H1 (cell line): ENCODE data around the gene TCF19. TPM values are rescaled to one million over a fixed set of nuclear protein-coding genes. Genes with fewer than 3 reads are reported as not detected.
"Not testable (repeated sequence)": the region's sequence is repeated elsewhere in the genome, so short reads cannot be mapped to it uniquely, and the experiment has no call there.

Experiments used
- CTCF ChIA-PET: fragments of 300-600 bp; sonication (Branson Sonifier 250); formaldehyde crosslinking; loops from one replicate; lab custom pipeline; 2021; ENCODE audit not compliant: partially characterized antibody; lab: Charles Lee
- POLR2A ChIA-PET: fragments of 300-600 bp; sonication (Branson Sonifier 250); formaldehyde crosslinking; loops from one replicate; lab custom pipeline; 2021; ENCODE audit warnings: inconsistent platforms; ENCODE audit not compliant: partially characterized antibody; lab: Charles Lee
- DNase-seq, 2 experiments: peaks; one replicate each; pipeline versions ENCODE4 v3.0.0 to v3.0.0-alpha.2; 2010 to 2022; ENCODE audit warnings: low spot score in 2 of 2, low read depth in 1 of 2, mixed read lengths in 1 of 2
- FAIRE-seq: peaks from 2 replicates; lab custom pipeline; 2011; peaks lifted over from hg19 to GRCh38; lab: Jason Lieb, UNC
- H2AFZ ChIP-seq: 2 replicates; pipeline ENCODE4 v1.8.1; 2012; ENCODE audit warnings: low read length, inconsistent platforms
- H2AK5ac ChIP-seq: 2 replicates; pipeline ENCODE4 v1.6.1; 2013; ENCODE audit warnings: low read depth, low read length
- H2BK120ac ChIP-seq: replicated peaks from 2 replicates; pipeline ENCODE3; 2013; ENCODE audit warnings: low read depth, low read length, inconsistent platforms
- H2BK12ac ChIP-seq: 2 replicates; pipeline ENCODE4 v1.6.1; 2013; ENCODE audit warnings: low read depth, low read length
- H2BK15ac ChIP-seq: 2 replicates; pipeline ENCODE4 v1.6.1; 2013; ENCODE audit warnings: low read length
- H2BK20ac ChIP-seq: 2 replicates; pipeline ENCODE4 v1.6.1; 2013; ENCODE audit warnings: low read length
- H2BK5ac ChIP-seq: 2 replicates; pipeline ENCODE4 v1.6.1; 2013; ENCODE audit warnings: low read depth, low read length
- H3K14ac ChIP-seq: 2 replicates; pipeline ENCODE4 v1.6.1; 2013; ENCODE audit warnings: inconsistent platforms; ENCODE audit not compliant: insufficient read length
- H3K18ac ChIP-seq: 2 replicates; pipeline ENCODE4 v1.6.1; 2013; ENCODE audit warnings: low read length; ENCODE audit errors: extremely low read depth
- H3K23ac ChIP-seq: 2 replicates; pipeline ENCODE4 v1.6.1; 2013; ENCODE audit warnings: inconsistent platforms; ENCODE audit not compliant: insufficient read length
- H3K23me2 ChIP-seq: 2 replicates; pipeline ENCODE4 v1.6.1; 2013; ENCODE audit warnings: low read depth, low read length
- H3K27ac ChIP-seq: 2 replicates; pipeline ENCODE4 v1.6.1; 2011; ENCODE audit warnings: low read depth, low read length, inconsistent platforms
- H3K27me3 ChIP-seq, 4 experiments: replicated peaks in 1 of 4; 1 replicate in 1 of 4; 2 replicates in 3 of 4; pipeline versions ENCODE4 v1.6.1 to v1.8.1; 2011 to 2013; ENCODE audit warnings: low read length in 3 of 4, mild to moderate bottlenecking in 3 of 4, inconsistent platforms in 2 of 4, mixed read lengths in 2 of 4, moderate library complexity in 1 of 4; ENCODE audit not compliant: control insufficient read depth in 3 of 4, insufficient read depth in 3 of 4; ENCODE audit errors: extremely low read depth in 1 of 4
- H3K36me3 ChIP-seq, 4 experiments: 2 replicates each; pipeline versions ENCODE4 v1.6.1 to v1.8.1; 2011 to 2013; ENCODE audit warnings: mild to moderate bottlenecking in 4 of 4, low read length in 3 of 4, moderate library complexity in 2 of 4, control low read depth in 1 of 4, inconsistent platforms in 1 of 4; ENCODE audit not compliant: insufficient read depth in 4 of 4, control insufficient read depth in 2 of 4
- H3K4ac ChIP-seq: replicated peaks from 2 replicates; pipeline ENCODE3; 2013; ENCODE audit warnings: low read length, low read depth, mixed read lengths, inconsistent platforms; ENCODE audit not compliant: insufficient read length
- H3K4me1 ChIP-seq, 4 experiments: replicated peaks in 1 of 4; 1 replicate in 1 of 4; 2 replicates in 3 of 4; pipeline versions ENCODE4 v1.6.1 to v1.8.1; 2011 to 2013; ENCODE audit warnings: low read length in 3 of 4, inconsistent platforms in 2 of 4, mixed read lengths in 1 of 4; ENCODE audit not compliant: insufficient read depth in 4 of 4, control insufficient read depth in 3 of 4
- H3K4me2 ChIP-seq, 2 experiments: 2 replicates each; pipeline versions ENCODE4 v1.6.1 to v1.8.1; 2011 to 2013; ENCODE audit warnings: low read depth in 2 of 2, low read length in 2 of 2, control low read depth in 1 of 2, inconsistent platforms in 1 of 2, mild to moderate bottlenecking in 1 of 2; ENCODE audit not compliant: insufficient read depth in 1 of 2
- H3K4me3 ChIP-seq, 4 experiments: fragments of 200-600, 300-600 bp in 1 of 4; sonication (generic), shearing (Covaris generic), sonication (Bioruptor Twin) in 1 of 4; 2 replicates each; pipeline versions ENCODE4 v1.5.1 to v1.8.1; 2011 to 2016; ENCODE audit warnings: low read length in 4 of 4, low read depth in 3 of 4, control low read depth in 2 of 4, inconsistent platforms in 2 of 4, mild to moderate bottlenecking in 2 of 4, mixed read lengths in 1 of 4, moderate library complexity in 1 of 4; ENCODE audit not compliant: insufficient read depth in 2 of 4; ENCODE audit errors: extremely low read depth in 1 of 4
- H3K56ac ChIP-seq: replicated peaks from 2 replicates; pipeline ENCODE3; 2013; ENCODE audit warnings: low read depth, mild to moderate bottlenecking, mixed read lengths, low read length, inconsistent platforms; ENCODE audit not compliant: insufficient read length
- H3K79me1 ChIP-seq: 2 replicates; pipeline ENCODE4 v1.6.1; 2013; ENCODE audit warnings: low read depth, low read length, control low read depth
- H3K79me2 ChIP-seq, 2 experiments: 2 replicates each; pipeline versions ENCODE4 v1.6.1 to v1.8.1; 2012 to 2013; ENCODE audit warnings: low read length in 2 of 2, mild to moderate bottlenecking in 2 of 2, inconsistent platforms in 1 of 2; ENCODE audit not compliant: insufficient read depth in 2 of 2, control insufficient read depth in 1 of 2
- H3K9ac ChIP-seq, 4 experiments: replicated peaks in 1 of 4; 1 replicate in 1 of 4; 2 replicates in 3 of 4; pipeline versions ENCODE4 v1.6.1 to v1.8.1; 2011 to 2013; ENCODE audit warnings: low read depth in 3 of 4, low read length in 3 of 4, control low read depth in 2 of 4, mild to moderate bottlenecking in 2 of 4, moderate library complexity in 2 of 4, inconsistent platforms in 1 of 4; ENCODE audit errors: extremely low read depth in 1 of 4
- H3K9me3 ChIP-seq, 2 experiments: 2 replicates each; pipeline versions ENCODE4 v1.6.1 to v1.8.1; 2012 to 2013; ENCODE audit warnings: mild to moderate bottlenecking in 2 of 2, moderate library complexity in 2 of 2, control low read depth in 1 of 2, inconsistent platforms in 1 of 2, low read depth in 1 of 2, low read length in 1 of 2, mixed read lengths in 1 of 2; ENCODE audit not compliant: insufficient read depth in 2 of 2
- H4K20me1 ChIP-seq, 2 experiments: replicated peaks in 1 of 2; 2 replicates each; pipeline versions ENCODE3 to v1.8.1; 2011 to 2013; ENCODE audit warnings: inconsistent platforms in 2 of 2, low read length in 2 of 2, mild to moderate bottlenecking in 1 of 2; ENCODE audit not compliant: insufficient read depth in 2 of 2, control insufficient read depth in 1 of 2
- H4K5ac ChIP-seq: 2 replicates; pipeline ENCODE4 v1.6.1; 2013; ENCODE audit warnings: low read length, low read depth, mixed read lengths, inconsistent platforms; ENCODE audit not compliant: insufficient read length
- H4K8ac ChIP-seq: 2 replicates; pipeline ENCODE4 v1.8.0; 2013; ENCODE audit warnings: mild to moderate bottlenecking, moderate library complexity, low read length, inconsistent platforms; ENCODE audit not compliant: insufficient read depth; ENCODE audit errors: extremely low read depth
- H4K91ac ChIP-seq: replicated peaks from 2 replicates; pipeline ENCODE3; 2013; ENCODE audit warnings: low read length, mixed read lengths, inconsistent platforms; ENCODE audit not compliant: insufficient read length
- PHF8 ChIP-seq: fragments of 200-600 bp; sonication (generic); conservative IDR thresholded peaks from 2 replicates; pipeline ENCODE4 v1.7.1; 2012; ENCODE audit warnings: low read depth, mild to moderate bottlenecking, inconsistent platforms, low read length, moderate library complexity
- POLR2A ChIP-seq, 2 experiments: IDR thresholded peaks; 1 replicate in 1 of 2; 2 replicates in 1 of 2; pipeline ENCODE4 v1.6.1; 2011; ENCODE audit warnings: low read depth in 2 of 2, low read length in 2 of 2, mild to moderate bottlenecking in 2 of 2; ENCODE audit errors: control extremely low read depth in 1 of 2
- SAP30 ChIP-seq: fragments of 300-600 bp; sonication (generic); IDR thresholded peaks from 2 replicates; pipeline ENCODE4 v1.7.1; 2012; ENCODE audit warnings: low read length, moderate library complexity, mild to moderate bottlenecking, inconsistent platforms; ENCODE audit not compliant: insufficient read depth, insufficient replicate concordance
- TAF1 ChIP-seq: IDR thresholded peaks from 2 replicates; pipeline ENCODE4 v1.6.1; 2011; ENCODE audit warnings: mild to moderate bottlenecking, low read depth, low read length
- WGBS, 2 experiments: shearing (Covaris generic) in 1 of 2; methylation state at CpG; one replicate each; pipeline versions ENCODE4 v1.1.6 to v1.1.7; 2013 to 2015; ENCODE audit warnings: low lambda C conversion rate in 2 of 2, mixed read lengths in 2 of 2, inconsistent platforms in 1 of 2, low coverage in 1 of 2, missing lambda C conversion rate in 1 of 2; ENCODE audit not compliant: insufficient replicate concordance in 2 of 2, insufficient coverage in 1 of 2, insufficient read length in 1 of 2; ENCODE audit errors: extremely low coverage in 1 of 2, missing lambda C conversion rate in 1 of 2; 5-methylcytosine and 5-hydroxymethylcytosine counted together
- polyA plus RNA-seq, 7 experiments: library from polyadenylated mRNA; depleted of rRNA in 3 of 7; stranded (reverse) in 5 of 7; unstranded in 2 of 7; fragments of >200 nt in 5 of 7; fragments of 200-250 nt in 2 of 7; gene quantifications; 1 replicate in 5 of 7; 2 replicates in 1 of 7; 4 replicates in 1 of 7; pipeline versions ENCODE4 v1.2.1 to v1.2.3, GENCODE V29; 2011 to 2013; ENCODE audit warnings: missing spikeins in 2 of 7, mixed read lengths in 2 of 7
- total RNA-seq: library from RNA; stranded (reverse); fragmentation: NEBNext Ultra II Directional; extraction: Animal tissue kit (Norgen Biotek cat#: 25700); gene quantifications from 2 replicates; pipeline ENCODE4 v1.2.1, GENCODE V29; 2021

The TCF19 gene
- total and polyA plus RNA-seq, 2 of the 8 experiments (the other 6 are each of a cell fraction or from before 2014, with no cell fraction given), result 7.2 to 11.0 TPM

- POLR2A ChIA-PET, result interaction anchor here (0.5 to 68.5 kb wide), 10 partner anchors 1 to 326 kb away, joined by 3 to 2251 read pairs (median 4); partner anchors contain the start of genes CCHCR1, CDSN, GTF2H4 and POU5F1
Observed at GRCh38 chr6:31169858-31170599, 11.6 kb downstream of the TCF19 start.

More at GRCh38 chr6:31169858-31170599, 11.6 kb downstream of the TCF19 start:
- CTCF ChIA-PET, result interaction anchor here (0.6 to 5.9 kb wide), 13 partner anchors 9 to 100 kb away, joined by 3 to 56 read pairs (median 4); partner anchors contain the start of genes CCHCR1 and TCF19
- Histone ChIP-seq H4K5ac (peak overlapping the region; percentile 55), H3K27ac (peak overlapping the region; percentile 77), H3K23me2 (peaks cover 13% of the 10 kb centered on the region), H2BK20ac (peak overlapping the region; percentile 48; the same call in 1 of the 2 replicates), H3K18ac (peak overlapping the region; percentile 95), H3K79me2 (peaks cover 23 to 73% of the 10 kb centered on the region in 2 experiments), H3K4me2 (peak overlapping the region; percentile 82 to 83), H3K4me1 (peaks cover 22 to 38% (median 30%) of the 10 kb centered on the region in 4 experiments), H4K20me1 (peaks cover 7 to 19% of the 10 kb centered on the region in 2 experiments), H4K8ac (peak overlapping the region; percentile 54; the same call in 1 of the 2 replicates), H2BK5ac (peak overlapping the region; percentile 89), H3K14ac (peak overlapping the region; percentile 90), H3K9ac (peak overlapping the region; percentile 72 to 80 (median 78)), H2BK12ac (0 out of 2 replicates have a peak overlapping the region, but pooled peaks have one; percentile 30), H3K36me3 (peaks cover 6 to 12% (median 9%) of the 10 kb centered on the region in 4 experiments), H3K56ac (peak overlapping the region; percentile 27), H3K4ac (peak overlapping the region; percentile 85), H4K91ac (peak overlapping the region; percentile 69), H3K4me3 (peak overlapping the region; percentile 70 to 92 (median 80))
- not testable (repeated sequence) for H2AK5ac ChIP-seq, H2BK15ac ChIP-seq, H2BK120ac ChIP-seq, H3K27me3 ChIP-seq, FAIRE-seq, H3K79me1 ChIP-seq, H3K23ac ChIP-seq, H3K9me3 ChIP-seq, H2AFZ ChIP-seq
- peak in 1 of 2 experiments; percentile 63 for DNase-seq
- WGBS, 2 experiments, result 2% methylated on average over 20 of the region's 23 CpGs; no CpG with 5 or more reads in 1 of the 2 experiments
- TF ChIP-seq POLR2A (IDR thresholded peaks at IDR 0.05; ENCODE audit: control extremely low read depth in 1 of 2, low read depth in 2 of 2, low read length in 2 of 2) (peak in 1 of 2 experiments; percentile 14; a peak in 2 of 3 replicates), PHF8 (peak; percentile 23; the same call in 1 of the 2 replicates), TAF1 (0 out of 2 replicates have a peak, but pooled peaks have one; percentile 48), SAP30 (peak; percentile 3)
